ENCODE results near the gene IL1RAPL1.

The IL1RAPL1 gene

DNA sequence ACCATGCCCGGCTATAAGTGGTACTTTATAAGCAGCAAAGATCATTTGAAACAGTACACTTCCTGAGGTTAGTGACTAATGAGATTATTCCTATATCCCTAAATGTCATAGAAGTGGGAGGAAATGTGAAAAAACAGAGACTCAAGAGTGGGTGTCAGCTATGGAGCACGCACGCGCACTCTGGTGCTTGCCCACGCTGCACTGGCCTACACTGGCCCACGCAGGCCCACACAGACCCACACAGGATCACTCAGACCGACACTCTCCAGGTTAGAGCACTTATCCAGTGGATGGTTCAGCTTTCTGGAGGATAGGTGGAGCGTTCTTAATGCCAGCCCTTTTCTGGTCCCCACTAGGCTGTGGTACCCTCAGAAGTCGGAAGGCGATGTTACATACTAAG, 78.5 kb downstream of the IL1RAPL1 start:
- Mint-ChIP-seq H3K27ac (no peak overlapping the region), H3K9me3 (no peaks in the 10 kb centered on the region), H3K4me1 (peaks cover 8% of the 10 kb centered on the region), H3K36me3 (ENCODE audit: low read depth) (no peaks in the 10 kb centered on the region), H3K4me3 (no peak overlapping the region), H3K27me3 (ENCODE audit: low read depth, poor library complexity) (no peaks in the 10 kb centered on the region)
- TF ChIP-seq, protein P1, sequence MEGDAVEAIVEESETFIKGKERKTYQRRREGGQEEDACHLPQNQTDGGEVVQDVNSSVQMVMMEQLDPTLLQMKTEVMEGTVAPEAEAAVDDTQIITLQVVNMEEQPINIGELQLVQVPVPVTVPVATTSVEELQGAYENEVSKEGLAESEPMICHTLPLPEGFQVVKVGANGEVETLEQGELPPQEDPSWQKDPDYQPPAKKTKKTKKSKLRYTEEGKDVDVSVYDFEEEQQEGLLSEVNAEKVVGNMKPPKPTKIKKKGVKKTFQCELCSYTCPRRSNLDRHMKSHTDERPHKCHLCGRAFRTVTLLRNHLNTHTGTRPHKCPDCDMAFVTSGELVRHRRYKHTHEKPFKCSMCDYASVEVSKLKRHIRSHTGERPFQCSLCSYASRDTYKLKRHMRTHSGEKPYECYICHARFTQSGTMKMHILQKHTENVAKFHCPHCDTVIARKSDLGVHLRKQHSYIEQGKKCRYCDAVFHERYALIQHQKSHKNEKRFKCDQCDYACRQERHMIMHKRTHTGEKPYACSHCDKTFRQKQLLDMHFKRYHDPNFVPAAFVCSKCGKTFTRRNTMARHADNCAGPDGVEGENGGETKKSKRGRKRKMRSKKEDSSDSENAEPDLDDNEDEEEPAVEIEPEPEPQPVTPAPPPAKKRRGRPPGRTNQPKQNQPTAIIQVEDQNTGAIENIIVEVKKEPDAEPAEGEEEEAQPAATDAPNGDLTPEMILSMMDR (IDR thresholded peaks at IDR 0.05): no peak
- no peak for DNase-seq

DNA sequence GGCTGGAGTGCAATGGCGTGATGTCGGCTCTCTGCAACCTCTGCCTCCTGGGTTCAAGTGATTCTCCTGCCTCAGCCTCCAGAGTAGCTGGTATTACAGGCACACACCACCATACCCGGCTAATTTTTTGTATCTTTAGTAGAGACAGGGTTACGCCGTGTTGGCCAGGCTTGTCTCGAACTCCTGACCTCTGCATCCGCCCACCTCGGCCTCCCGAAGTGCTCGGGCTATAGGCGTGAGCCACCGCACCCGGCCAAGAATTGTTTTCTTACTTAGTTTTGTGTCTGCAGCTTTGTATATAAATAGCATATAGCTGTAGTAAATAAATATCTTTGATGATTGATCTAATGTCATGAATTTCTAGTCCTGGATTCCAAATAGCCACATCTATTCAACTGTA, 81.1 kb downstream of the IL1RAPL1 start:
- Mint-ChIP-seq H3K27me3 (ENCODE audit: low read depth, poor library complexity) (peaks cover 3% of the 10 kb centered on the region), H3K4me3 (no peak overlapping the region), H3K4me1 (no peaks in the 10 kb centered on the region), H3K36me3 (ENCODE audit: low read depth) (no peaks in the 10 kb centered on the region), H3K27ac (no peak overlapping the region), H3K9me3 (no peaks in the 10 kb centered on the region)
- TF ChIP-seq, protein P1 (IDR thresholded peaks at IDR 0.05): no peak
- no peak for DNase-seq

- Mint-ChIP-seq H3K4me3 (no peak overlapping the region), H3K27me3 (ENCODE audit: low read depth, poor library complexity) (peaks cover 3% of the 10 kb centered on the region), H3K9me3 (no peaks in the 10 kb centered on the region), H3K36me3 (ENCODE audit: low read depth) (no peaks in the 10 kb centered on the region), H3K4me1 (no peaks in the 10 kb centered on the region), H3K27ac (no peak overlapping the region)
- no peak for DNase-seq
- TF ChIP-seq, protein P1 (IDR thresholded peaks at IDR 0.05): no peak
Observed at GRCh38 chrX:28668957-28669356, 81.7 kb downstream of the IL1RAPL1 start.

DNA sequence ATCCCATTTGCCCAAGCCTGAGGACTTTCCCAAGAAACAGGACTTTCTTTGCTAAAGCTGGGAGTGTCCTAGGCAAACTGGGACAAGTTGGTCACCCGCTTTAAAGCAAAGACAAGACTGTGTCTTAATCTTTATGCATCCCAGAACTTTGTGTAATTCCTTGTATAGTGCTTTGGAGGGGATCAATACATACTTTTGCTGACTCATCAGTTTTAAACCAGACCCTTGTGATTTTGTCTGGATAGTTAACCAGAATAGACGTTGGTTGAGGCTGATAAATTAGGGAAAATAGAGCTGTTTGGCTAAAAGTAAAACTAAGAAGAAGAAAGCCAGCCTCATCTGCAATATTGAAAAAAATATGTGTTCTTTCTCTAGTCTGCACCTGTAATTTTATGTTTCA, 82.8 kb downstream of the IL1RAPL1 start:
- TF ChIP-seq, protein P1 (IDR thresholded peaks at IDR 0.05): no peak
- Mint-ChIP-seq H3K4me1 (no peaks in the 10 kb centered on the region), H3K36me3 (ENCODE audit: low read depth) (no peaks in the 10 kb centered on the region), H3K27ac (no peak overlapping the region), H3K9me3 (no peaks in the 10 kb centered on the region), H3K27me3 (ENCODE audit: low read depth, poor library complexity) (peaks cover 3% of the 10 kb centered on the region), H3K4me3 (no peak overlapping the region)
- no peak for DNase-seq

- TF ChIP-seq, protein P1 (IDR thresholded peaks at IDR 0.05): no peak
- DNase-seq: no peak
- H3K4me3 Mint-ChIP-seq: no peak overlapping the region
- peaks cover 3% of the 10 kb centered on the region for H3K27me3 Mint-ChIP-seq (ENCODE audit: low read depth, poor library complexity)
- H3K4me1 Mint-ChIP-seq: no peaks in the 10 kb centered on the region
- peaks cover 14% of the 10 kb centered on the region for H3K9me3 Mint-ChIP-seq
- H3K36me3 Mint-ChIP-seq (ENCODE audit: low read depth): no peaks in the 10 kb centered on the region
- H3K27ac Mint-ChIP-seq: no peak overlapping the region
Observed at GRCh38 chrX:28675173-28675572, 87.9 kb downstream of the IL1RAPL1 start.

GRCh38 chrX:28693101-28693500, 105.9 kb downstream of the IL1RAPL1 start:
- H3K27ac Mint-ChIP-seq: no peak overlapping the region
- H3K4me1 Mint-ChIP-seq: no peaks in the 10 kb centered on the region
- H3K27me3 Mint-ChIP-seq (ENCODE audit: low read depth, poor library complexity): no peaks in the 10 kb centered on the region
- TF ChIP-seq, protein P1 (IDR thresholded peaks at IDR 0.05): no peak
- H3K36me3 Mint-ChIP-seq (ENCODE audit: low read depth): no peaks in the 10 kb centered on the region
- H3K4me3 Mint-ChIP-seq: no peak overlapping the region
- H3K9me3 Mint-ChIP-seq: no peaks in the 10 kb centered on the region
- DNase-seq: no peak
